Measurements from ENCODE around the gene PLAGL1.

The PLAGL1 gene

DNA sequence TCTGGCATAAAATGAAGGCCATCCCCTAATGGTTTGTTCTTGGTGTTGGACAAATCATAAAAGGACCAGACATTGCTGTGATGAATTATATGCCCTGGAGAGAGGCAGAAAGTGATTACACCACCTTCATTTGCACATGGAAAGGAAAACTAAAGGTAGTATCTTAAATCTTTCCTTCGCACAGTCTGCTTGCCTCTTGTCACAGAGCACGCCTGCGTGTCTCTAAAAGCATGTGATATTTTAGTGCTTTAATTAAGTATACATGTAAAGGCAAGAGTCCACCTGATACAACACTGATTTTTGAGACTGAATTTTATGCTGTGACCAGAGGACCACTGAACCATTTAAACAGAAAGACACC, 28.8 kb upstream of the PLAGL1 start:
- no peaks in the 10 kb centered on the region for H3K4me1 ChIP-seq (ENCODE audit: insufficient read depth, insufficient read length)
- no peaks in the 10 kb centered on the region for H3K9me3 ChIP-seq (ENCODE audit: insufficient read depth, low read length)
- H3K27me3 ChIP-seq (ENCODE audit: insufficient read depth, insufficient read length): no peaks in the 10 kb centered on the region
- no peak for TF ChIP-seq SUZ12 (IDR thresholded peaks at IDR 0.05; ENCODE audit: extremely low read depth, insufficient read depth, insufficient read length)
- TF ChIP-seq ZNF274 (IDR thresholded peaks at IDR 0.05; ENCODE audit: low read depth, low read length): no peak
- TF ChIP-seq YY1 (IDR thresholded peaks at IDR 0.05; ENCODE audit: insufficient read depth, insufficient read length): no peak
- H3K9ac ChIP-seq (ENCODE audit: insufficient read length, low read depth): no peak overlapping the region
- H3K36me3 ChIP-seq (ENCODE audit: insufficient read depth, insufficient read length, low read length): no peaks in the 10 kb centered on the region
- no peak for DNase-seq (ENCODE audit: low read depth, low spot score)
- no peak overlapping the region for H3K4me3 ChIP-seq (ENCODE audit: insufficient read length, low read depth)

DNA sequence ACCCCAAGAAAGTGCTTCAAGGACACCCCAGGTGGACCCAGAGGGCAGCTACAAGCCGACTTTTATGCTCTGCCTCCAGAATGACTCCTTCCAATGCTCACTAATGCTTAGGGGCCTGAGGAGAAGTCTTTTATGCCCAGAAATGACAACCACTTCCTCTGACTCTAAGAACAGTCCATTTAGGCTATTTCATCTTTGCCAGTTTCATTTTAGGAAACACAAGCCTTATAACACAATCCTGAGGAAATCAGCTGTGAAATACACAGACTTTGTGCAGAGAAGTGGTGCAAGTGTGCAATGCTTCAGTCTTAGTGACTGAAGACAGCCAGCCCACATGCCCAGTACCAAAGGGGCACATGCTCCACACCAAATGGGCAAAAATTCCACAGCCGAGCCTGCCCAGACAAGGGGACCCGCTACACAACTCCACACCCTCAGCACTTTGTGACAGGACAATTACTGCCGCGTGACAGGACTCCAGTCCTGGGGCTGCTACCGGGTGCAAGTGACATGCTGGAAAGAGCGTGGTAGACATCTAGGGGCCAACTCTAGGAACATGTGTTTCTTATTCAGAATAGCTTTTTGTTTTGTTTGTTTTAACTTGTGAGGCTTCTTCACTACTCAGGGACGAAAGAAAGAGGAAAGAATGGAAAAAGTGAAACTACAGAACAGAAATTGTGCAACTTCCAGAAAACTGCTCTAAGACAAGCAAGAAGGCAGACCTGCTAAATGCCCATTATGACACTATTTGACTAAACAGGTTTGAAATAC, 28.2 kb upstream of the PLAGL1 start:
- Histone ChIP-seq H3K4me3 (ENCODE audit: insufficient read length, low read depth) (no peak overlapping the region), H3K36me3 (ENCODE audit: insufficient read depth, insufficient read length, low read length) (no peaks in the 10 kb centered on the region), H3K9ac (ENCODE audit: insufficient read length, low read depth) (no peak overlapping the region), H3K27me3 (ENCODE audit: insufficient read depth, insufficient read length) (no peaks in the 10 kb centered on the region), H3K9me3 (ENCODE audit: insufficient read depth, low read length) (no peaks in the 10 kb centered on the region), H3K4me1 (ENCODE audit: insufficient read depth, insufficient read length) (no peaks in the 10 kb centered on the region)
- TF ChIP-seq SUZ12 (IDR thresholded peaks at IDR 0.05; ENCODE audit: extremely low read depth, insufficient read depth, insufficient read length) (no peak), YY1 (IDR thresholded peaks at IDR 0.05; ENCODE audit: insufficient read depth, insufficient read length) (no peak)
- DNase-seq (ENCODE audit: low read depth, low spot score): no peak

DNA sequence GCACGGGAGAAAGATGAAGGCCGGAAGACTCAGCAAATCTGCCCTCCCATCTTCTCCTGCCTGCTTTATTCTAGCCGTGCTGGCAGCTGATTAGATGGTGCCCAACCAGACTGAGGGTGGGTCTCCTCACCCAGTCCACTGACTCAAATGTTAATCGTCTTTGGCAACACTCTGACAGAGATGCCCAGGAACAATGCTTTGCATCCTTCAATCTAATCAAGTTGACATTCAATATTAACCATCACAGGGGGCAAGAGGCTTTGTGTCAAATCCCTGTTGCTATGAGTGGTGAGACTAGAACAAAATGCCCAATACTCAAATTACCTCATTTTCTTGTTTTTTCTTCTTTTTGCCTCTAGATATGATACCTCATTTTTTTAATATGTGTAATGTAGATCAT, 27.4 kb upstream of the PLAGL1 start:
- DNase-seq (ENCODE audit: low read depth, low spot score): no peak
- no peaks in the 10 kb centered on the region for H3K27me3 ChIP-seq (ENCODE audit: insufficient read depth, insufficient read length)
- H3K9me3 ChIP-seq (ENCODE audit: insufficient read depth, low read length): no peaks in the 10 kb centered on the region
- no peak overlapping the region for H3K4me3 ChIP-seq (ENCODE audit: insufficient read length, low read depth)
- H3K36me3 ChIP-seq (ENCODE audit: insufficient read depth, insufficient read length, low read length): no peaks in the 10 kb centered on the region
- no peaks in the 10 kb centered on the region for H3K4me1 ChIP-seq (ENCODE audit: insufficient read depth, insufficient read length)
- no peak overlapping the region for H3K9ac ChIP-seq (ENCODE audit: insufficient read length, low read depth)
- TF ChIP-seq YY1 (IDR thresholded peaks at IDR 0.05; ENCODE audit: insufficient read depth, insufficient read length) (no peak), ZNF274 (IDR thresholded peaks at IDR 0.05; ENCODE audit: low read depth, low read length) (no peak), SUZ12 (IDR thresholded peaks at IDR 0.05; ENCODE audit: extremely low read depth, insufficient read depth, insufficient read length) (no peak)

DNA sequence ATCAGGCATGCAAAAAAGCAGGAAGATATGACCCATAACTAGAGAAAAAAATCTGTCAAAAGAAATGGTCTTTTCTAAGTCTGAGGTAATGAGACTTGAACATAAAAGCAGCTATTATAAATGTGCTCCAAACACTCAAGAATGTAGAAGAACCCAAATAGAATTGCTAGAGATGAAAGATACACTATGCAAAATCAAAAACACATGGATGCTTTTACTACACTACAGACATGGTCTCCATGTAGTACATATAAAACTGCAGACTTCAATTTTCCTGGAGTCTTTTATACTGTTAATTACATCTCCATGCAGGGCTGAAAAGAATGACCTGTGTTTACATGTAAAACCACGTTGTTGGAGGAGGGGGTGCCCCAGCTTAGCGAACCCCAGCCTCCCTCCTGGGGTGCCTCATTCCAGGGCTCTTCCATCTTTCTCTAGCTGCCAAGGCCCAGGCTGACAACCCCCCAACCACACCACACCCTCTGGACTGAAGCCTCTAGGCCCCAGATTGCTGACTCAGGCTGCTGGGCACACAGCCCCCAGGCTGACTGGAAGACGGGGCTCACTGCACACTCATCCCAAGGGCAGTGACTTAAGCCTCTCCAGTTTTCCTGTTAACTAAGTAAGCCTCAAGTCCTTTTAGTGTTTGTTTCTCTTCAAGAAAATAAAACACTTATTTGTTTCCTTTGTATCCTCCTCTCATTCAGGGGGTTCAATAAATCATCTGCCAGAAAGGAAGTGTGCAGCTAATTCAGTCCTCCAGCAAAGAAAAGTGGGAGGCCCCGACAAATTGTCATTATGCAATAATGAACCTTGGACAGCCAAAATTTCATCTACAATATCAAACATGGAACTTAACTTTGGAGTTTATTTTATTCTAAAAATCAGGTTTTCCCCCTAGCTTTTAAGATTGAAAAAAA, 26.0 kb upstream of the PLAGL1 start:
- H3K27me3 ChIP-seq (ENCODE audit: insufficient read depth, insufficient read length): no peaks in the 10 kb centered on the region
- TF ChIP-seq SUZ12 (IDR thresholded peaks at IDR 0.05; ENCODE audit: extremely low read depth, insufficient read depth, insufficient read length) (no peak), YY1 (IDR thresholded peaks at IDR 0.05; ENCODE audit: insufficient read depth, insufficient read length) (no peak), ZNF274 (IDR thresholded peaks at IDR 0.05; ENCODE audit: low read depth, low read length) (no peak)
- H3K4me3 ChIP-seq (ENCODE audit: insufficient read length, low read depth): no peak overlapping the region
- no peaks in the 10 kb centered on the region for H3K4me1 ChIP-seq (ENCODE audit: insufficient read depth, insufficient read length)
- no peaks in the 10 kb centered on the region for H3K36me3 ChIP-seq (ENCODE audit: insufficient read depth, insufficient read length, low read length)
- no peaks in the 10 kb centered on the region for H3K9me3 ChIP-seq (ENCODE audit: insufficient read depth, low read length)
- DNase-seq (ENCODE audit: low read depth, low spot score): no peak
- no peak overlapping the region for H3K9ac ChIP-seq (ENCODE audit: insufficient read length, low read depth)

DNA sequence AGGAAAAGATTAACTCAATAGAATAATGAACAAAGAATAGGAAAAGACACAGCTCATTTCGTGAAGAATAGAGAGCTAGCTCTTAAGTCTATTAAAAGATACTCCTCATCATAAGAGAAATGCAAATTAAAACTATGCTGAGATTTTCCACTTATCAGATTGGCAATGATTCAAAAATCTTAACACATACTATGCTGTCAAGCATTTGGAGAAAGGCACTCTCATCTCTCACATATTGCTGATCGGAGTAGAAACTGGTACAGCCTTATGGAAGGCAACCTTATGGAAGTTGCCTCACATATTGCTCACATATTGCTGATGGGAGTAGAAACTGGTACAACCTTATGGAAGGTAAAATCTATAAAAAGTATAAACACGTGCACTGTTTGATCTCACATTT, 21.4 kb upstream of the PLAGL1 start:
- no peak for TF ChIP-seq SUZ12 (IDR thresholded peaks at IDR 0.05; ENCODE audit: extremely low read depth, insufficient read depth, insufficient read length)
- TF ChIP-seq YY1 (IDR thresholded peaks at IDR 0.05; ENCODE audit: insufficient read depth, insufficient read length): no peak
- no peak for TF ChIP-seq ZNF274 (IDR thresholded peaks at IDR 0.05; ENCODE audit: low read depth, low read length)
- DNase-seq (ENCODE audit: low read depth, low spot score): no peak
- Histone ChIP-seq H3K27me3 (ENCODE audit: insufficient read depth, insufficient read length) (no peaks in the 10 kb centered on the region), H3K4me3 (ENCODE audit: insufficient read length, low read depth) (no peak overlapping the region), H3K4me1 (ENCODE audit: insufficient read depth, insufficient read length) (no peaks in the 10 kb centered on the region), H3K9me3 (ENCODE audit: insufficient read depth, low read length) (no peaks in the 10 kb centered on the region), H3K36me3 (ENCODE audit: insufficient read depth, insufficient read length, low read length) (no peaks in the 10 kb centered on the region), H3K9ac (ENCODE audit: insufficient read length, low read depth) (no peak overlapping the region)

DNA sequence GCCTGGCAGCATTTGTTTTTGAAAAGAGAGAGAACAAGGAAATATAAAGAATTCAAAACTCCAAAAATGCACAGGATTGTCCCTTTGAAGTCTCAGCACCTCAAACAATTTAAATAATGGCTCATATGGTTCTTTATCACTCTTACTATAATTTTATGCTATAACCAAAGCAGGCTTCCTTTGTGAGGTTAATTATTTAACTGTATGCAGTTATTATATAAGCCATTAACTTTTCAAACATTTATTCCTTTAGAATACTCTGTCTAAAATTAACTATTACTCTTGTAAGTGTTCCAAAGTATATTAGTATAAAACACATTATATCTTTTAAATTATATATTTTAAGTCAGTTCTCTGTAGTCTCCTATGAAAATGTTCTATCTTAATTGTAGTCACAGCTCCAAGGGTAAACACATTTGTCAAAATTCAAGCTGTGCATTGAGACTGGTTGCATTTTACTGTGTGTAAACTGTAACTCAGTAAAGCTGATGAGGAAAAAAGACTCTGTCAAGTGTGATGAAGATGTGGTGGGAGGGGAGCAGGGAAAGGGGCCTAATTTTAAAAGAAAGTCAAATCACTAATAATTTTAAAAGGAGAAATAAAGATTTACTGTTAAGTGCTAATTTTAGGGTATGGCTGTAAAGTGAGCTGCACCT, 20.0 kb upstream of the PLAGL1 start:
- Histone ChIP-seq H3K9ac (ENCODE audit: insufficient read length, low read depth) (no peak overlapping the region), H3K36me3 (ENCODE audit: insufficient read depth, insufficient read length, low read length) (no peaks in the 10 kb centered on the region), H3K4me1 (ENCODE audit: insufficient read depth, insufficient read length) (no peaks in the 10 kb centered on the region), H3K9me3 (ENCODE audit: insufficient read depth, low read length) (no peaks in the 10 kb centered on the region), H3K4me3 (ENCODE audit: insufficient read length, low read depth) (no peak overlapping the region), H3K27me3 (ENCODE audit: insufficient read depth, insufficient read length) (no peaks in the 10 kb centered on the region)
- TF ChIP-seq SUZ12 (IDR thresholded peaks at IDR 0.05; ENCODE audit: extremely low read depth, insufficient read depth, insufficient read length): no peak
- no peak for TF ChIP-seq YY1 (IDR thresholded peaks at IDR 0.05; ENCODE audit: insufficient read depth, insufficient read length)
- TF ChIP-seq ZNF274 (IDR thresholded peaks at IDR 0.05; ENCODE audit: low read depth, low read length): no peak
- no peak for DNase-seq (ENCODE audit: low read depth, low spot score)

DNA sequence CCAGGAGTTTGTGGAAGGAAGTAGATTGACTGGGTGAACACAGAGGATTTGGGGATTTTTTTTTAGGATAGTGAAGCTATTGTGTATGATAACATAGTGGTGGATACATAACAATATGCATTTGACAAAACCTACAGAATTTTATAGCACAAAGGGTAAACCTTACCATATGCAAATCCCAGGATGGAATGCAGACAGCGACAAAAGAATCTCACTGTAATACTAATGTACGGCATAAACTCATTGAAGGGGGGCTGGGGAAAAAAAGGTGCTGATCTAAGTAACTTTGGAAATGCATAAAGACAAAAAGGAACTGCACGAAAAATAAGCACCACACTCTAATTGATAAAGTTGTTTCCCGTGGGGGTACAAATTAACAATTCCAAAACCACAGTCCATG, 15.2 kb upstream of the PLAGL1 start:
- no peaks in the 10 kb centered on the region for H3K9me3 ChIP-seq (ENCODE audit: insufficient read depth, low read length)
- H3K9ac ChIP-seq (ENCODE audit: insufficient read length, low read depth): no peak overlapping the region
- no peak for DNase-seq (ENCODE audit: low read depth, low spot score)
- no peaks in the 10 kb centered on the region for H3K27me3 ChIP-seq (ENCODE audit: insufficient read depth, insufficient read length)
- TF ChIP-seq SUZ12 (IDR thresholded peaks at IDR 0.05; ENCODE audit: extremely low read depth, insufficient read depth, insufficient read length) (no peak), ZNF274 (IDR thresholded peaks at IDR 0.05; ENCODE audit: low read depth, low read length) (no peak), YY1 (IDR thresholded peaks at IDR 0.05; ENCODE audit: insufficient read depth, insufficient read length) (no peak)
- H3K4me1 ChIP-seq (ENCODE audit: insufficient read depth, insufficient read length): no peaks in the 10 kb centered on the region
- no peak overlapping the region for H3K4me3 ChIP-seq (ENCODE audit: insufficient read length, low read depth)
- H3K36me3 ChIP-seq (ENCODE audit: insufficient read depth, insufficient read length, low read length): no peaks in the 10 kb centered on the region

All from NT2/D1 (cell line).